Neural cell (in vitro differentiated cells): ENCODE data around the gene ATF2. TPM values are rescaled to one million over a fixed set of nuclear protein-coding genes. Genes with fewer than 3 reads are reported as not detected.

Experiments
- H2AFZ ChIP-seq: fragments of 200-600, 300-800 bp; sonication (generic), shearing (Covaris generic); 2 replicates; pipeline ENCODE4 v1.6.0; 2014; ENCODE audit warnings: low read depth, mild to moderate bottlenecking, antibody characterized with exemption, low read length, moderate library complexity
- H3F3A ChIP-seq: fragments of 200-600 bp; shearing (Covaris generic); 2 replicates; pipeline ENCODE4 v1.6.1; 2016; ENCODE audit warnings: mild to moderate bottlenecking, moderate library complexity, mixed read lengths, antibody characterized with exemption, low read length; ENCODE audit not compliant: insufficient read depth, poor library complexity, severe bottlenecking
- H3K27ac ChIP-seq: fragments of 200-600, 300-800 bp; sonication (generic), shearing (Covaris generic); 2 replicates; pipeline ENCODE4 v1.5.1; 2014; ENCODE audit warnings: mild to moderate bottlenecking, low read length, moderate library complexity
- H3K27me3 ChIP-seq: fragments of 300-800, 200-600 bp; sonication (generic), shearing (Covaris generic); 2 replicates; pipeline ENCODE4 v1.6.0; 2014; ENCODE audit warnings: mild to moderate bottlenecking, low read depth, low read length, moderate library complexity; ENCODE audit not compliant: insufficient read depth
- H3K36me3 ChIP-seq: fragments of 300-800, 200-600 bp; sonication (generic), shearing (Covaris generic); 2 replicates; pipeline ENCODE4 v1.5.1; 2014; ENCODE audit warnings: mild to moderate bottlenecking, antibody characterized with exemption, low read length, moderate library complexity; ENCODE audit not compliant: insufficient read depth
- H3K4me2 ChIP-seq: fragments of 300-800, 200-600 bp; sonication (generic), shearing (Covaris generic); 2 replicates; pipeline ENCODE4 v1.6.0; 2014; ENCODE audit warnings: mild to moderate bottlenecking, low read length
- H3K4me3 ChIP-seq: fragments of 300-800, 200-600 bp; sonication (generic), shearing (Covaris generic); 2 replicates; pipeline ENCODE4 v1.5.1; 2014; ENCODE audit warnings: mild to moderate bottlenecking, low read length, moderate library complexity
- H3K79me2 ChIP-seq: fragments of 200-600 bp; shearing (Covaris generic); replicated peaks from 2 replicates; pipeline ENCODE4 v1.6.0; 2014; ENCODE audit warnings: mild to moderate bottlenecking, low read length, moderate library complexity; ENCODE audit not compliant: insufficient read depth
- H3K9ac ChIP-seq: fragments of 300-800, 200-600 bp; sonication (generic), shearing (Covaris generic); 2 replicates; pipeline ENCODE4 v1.6.1; 2016; ENCODE audit warnings: mild to moderate bottlenecking, low read length, mixed read lengths
- H3K9me2 ChIP-seq: fragments of 200-600 bp; shearing (Covaris generic); 2 replicates; pipeline ENCODE4 v1.6.1; 2016; ENCODE audit warnings: mild to moderate bottlenecking, low read length, mixed read lengths; ENCODE audit not compliant: insufficient read depth
- H3K9me3 ChIP-seq: fragments of 200-600, 300-800 bp; sonication (generic), shearing (Covaris generic); 2 replicates; pipeline ENCODE4 v1.6.1; 2016; ENCODE audit warnings: mild to moderate bottlenecking, mixed run types, low read length, moderate library complexity, mixed read lengths
- H4K20me1 ChIP-seq: fragments of 200-600 bp; shearing (Covaris generic); 2 replicates; pipeline ENCODE4 v1.6.1; 2016; ENCODE audit warnings: mild to moderate bottlenecking, mixed run types; ENCODE audit not compliant: insufficient read depth
- CTCF ChIP-seq: fragments of 450-650 bp; IDR thresholded peaks from 2 replicates; pipeline ENCODE4 v1.5.1; 2014; ENCODE audit warnings: antibody characterized with exemption, mild to moderate bottlenecking, moderate library complexity; ENCODE audit not compliant: poor library complexity, severe bottlenecking
- EP300 ChIP-seq: fragments of 450-650 bp; conservative IDR thresholded peaks from 2 replicates; pipeline ENCODE4 v1.6.1; 2014; ENCODE audit warnings: antibody characterized with exemption, mild to moderate bottlenecking, moderate library complexity; ENCODE audit not compliant: poor library complexity, severe bottlenecking
- EZH2 ChIP-seq: fragments of 200-600, 300-800 bp; shearing (Covaris generic), sonication (generic); IDR thresholded peaks from 2 replicates; pipeline ENCODE4 v1.6.1; 2014; ENCODE audit warnings: antibody characterized with exemption, low read length, borderline replicate concordance, mild to moderate bottlenecking; ENCODE audit not compliant: insufficient read depth, poor library complexity, severe bottlenecking
- MXI1 ChIP-seq: fragments of 450-650 bp; conservative IDR thresholded peaks from 2 replicates; pipeline ENCODE4 v1.6.1; 2014; ENCODE audit warnings: antibody characterized with exemption, mild to moderate bottlenecking; ENCODE audit not compliant: poor library complexity, severe bottlenecking
- POLR2AphosphoS5 ChIP-seq: IDR thresholded peaks from 2 replicates; pipeline ENCODE4 v1.6.1; 2012
- RAD21 ChIP-seq: fragments of 450-650 bp; conservative IDR thresholded peaks from 2 replicates; pipeline ENCODE4 v1.6.1; 2014; ENCODE audit warnings: antibody characterized with exemption, mild to moderate bottlenecking, moderate library complexity
- REST ChIP-seq: IDR thresholded peaks from 2 replicates; pipeline ENCODE4 v1.6.1; 2012; ENCODE audit warnings: borderline replicate concordance
- SMC3 ChIP-seq: fragments of 450-650 bp; conservative IDR thresholded peaks from 2 replicates; pipeline ENCODE4 v1.6.1; 2014; ENCODE audit warnings: antibody characterized with exemption, mild to moderate bottlenecking, moderate library complexity; ENCODE audit not compliant: poor library complexity
- TAF1 ChIP-seq: IDR thresholded peaks from 2 replicates; pipeline ENCODE4 v1.6.1; 2012; ENCODE audit warnings: low read depth
- polyA plus RNA-seq: library from polyadenylated mRNA; depleted of rRNA; stranded (reverse); fragments of >200 nt; gene quantifications from 2 replicates; pipeline ENCODE4 v1.2.3, GENCODE V29; 2014

ATF2 gene
- polyA plus RNA-seq, 1 donor from 2014 or later = 93.4 TPM

- no peak overlapping the region for H2AFZ ChIP-seq
Observed at GRCh38 chr2:175203621-175204496, 35.9 kb upstream of the ATF2 start.

More at GRCh38 chr2:175203621-175204496, 35.9 kb upstream of the ATF2 start:
- Histone ChIP-seq H3K27ac (no peak overlapping the region), H3K36me3 (no peaks in the 10 kb centered on the region), H3K27me3 (no peaks in the 10 kb centered on the region), H3K9me3 (no peaks in the 10 kb centered on the region), H4K20me1 (no peaks in the 10 kb centered on the region), H3K4me3 (no peak overlapping the region), H3K9ac (no peak overlapping the region), H3K9me2 (no peaks in the 10 kb centered on the region), H3K79me2 (no peaks in the 10 kb centered on the region), H3F3A (no peaks in the 10 kb centered on the region), H3K4me2 (no peak overlapping the region)
- TF ChIP-seq POLR2AphosphoS5 (no peak), CTCF (peak; percentile 69), EP300 (no peak), RAD21 (peak; percentile 72), REST (no peak), EZH2 (no peak), MXI1 (no peak), SMC3 (peak; percentile 73), TAF1 (no peak)
